Loucy (cell line): ENCODE data around the gene MYH14.

Experiments
- H2AFZ ChIP-seq: fragments of 200-600 bp; sonication (generic); 2 replicates; pipeline ENCODE4 v1.6.0; 2016; ENCODE audit warnings: antibody characterized with exemption, mild to moderate bottlenecking, low read length, moderate library complexity
- H3F3A ChIP-seq: fragments of 200-600 bp; 2 replicates; pipeline ENCODE4 v1.6.0; 2016; ENCODE audit warnings: antibody characterized with exemption, low read depth, mild to moderate bottlenecking
- H3K27me3 ChIP-seq: fragments of 200-600 bp; sonication (generic); 2 replicates; pipeline ENCODE4 v1.6.1; 2014; ENCODE audit warnings: low read length, mild to moderate bottlenecking; ENCODE audit not compliant: insufficient read depth, poor library complexity, severe bottlenecking
- H3K36me3 ChIP-seq: fragments of 200-600 bp; sonication (generic); 2 replicates; pipeline ENCODE4 v1.6.1; 2016; ENCODE audit warnings: low read length; ENCODE audit not compliant: insufficient read depth
- H3K4me1 ChIP-seq: fragments of 200-600 bp; sonication (generic); 2 replicates; pipeline ENCODE4 v1.5.1; 2014; ENCODE audit warnings: low read length, mild to moderate bottlenecking; ENCODE audit not compliant: insufficient read depth, poor library complexity, severe bottlenecking
- H3K4me2 ChIP-seq: fragments of 200-600 bp; sonication (generic); 2 replicates; pipeline ENCODE4 v1.6.0; 2014; ENCODE audit warnings: antibody characterized with exemption, low read length, low read depth, mild to moderate bottlenecking; ENCODE audit not compliant: poor library complexity, severe bottlenecking
- H3K4me3 ChIP-seq: fragments of 200-600 bp; sonication (generic); 2 replicates; pipeline ENCODE4 v1.5.1; 2014; ENCODE audit warnings: low read length, mild to moderate bottlenecking, mixed read lengths; ENCODE audit not compliant: poor library complexity, severe bottlenecking
- H3K79me2 ChIP-seq: fragments of 200-600 bp; sonication (generic); 2 replicates; pipeline ENCODE4 v1.6.1; 2014; ENCODE audit warnings: low read length; ENCODE audit not compliant: insufficient read depth
- H3K9ac ChIP-seq: fragments of 200-600 bp; sonication (generic); 2 replicates; pipeline ENCODE4 v1.6.0; 2014; ENCODE audit warnings: mild to moderate bottlenecking, low read depth, low read length, moderate library complexity; ENCODE audit not compliant: poor library complexity, severe bottlenecking
- H3K9me2 ChIP-seq: fragments of 200-600 bp; sonication (generic); replicated peaks from 2 replicates; pipeline ENCODE4 v1.6.1; 2016; ENCODE audit warnings: low read depth, low read length, mixed read lengths
- H3K9me3 ChIP-seq: fragments of 200-600 bp; sonication (generic); 2 replicates; pipeline ENCODE4 v1.6.1; 2014; ENCODE audit warnings: mild to moderate bottlenecking, antibody characterized with exemption, low read length, low read depth; ENCODE audit not compliant: insufficient read depth
- H4K20me1 ChIP-seq: fragments of 200-600 bp; sonication (generic); 2 replicates; pipeline ENCODE4 v1.6.0; 2014; ENCODE audit warnings: antibody characterized with exemption, low read length, mild to moderate bottlenecking; ENCODE audit not compliant: insufficient read depth, poor library complexity, severe bottlenecking
- EZH2phosphoT487 ChIP-seq: fragments of 200-600 bp; IDR thresholded peaks from 2 replicates; pipeline ENCODE4 v1.6.1; 2018; ENCODE audit warnings: antibody characterized with exemption, mild to moderate bottlenecking, moderate library complexity, borderline replicate concordance
- TF ChIP-seq, protein P1 (sequence below): fragments of 200-600 bp; sonication (generic); conservative IDR thresholded peaks from 2 replicates; pipeline ENCODE4 v1.5.1; 2014; ENCODE audit warnings: mild to moderate bottlenecking, antibody characterized with exemption, low read length

Gene MYH14

GRCh38 chr19:50158577-50158976, 44.8 kb upstream of the MYH14 start:
- Histone ChIP-seq H3K4me3 (no peak overlapping the region), H3K4me2 (no peak overlapping the region), H3F3A (no peaks in the 10 kb centered on the region), H3K9me2 (no peaks in the 10 kb centered on the region), H2AFZ (no peak overlapping the region), H3K4me1 (no peaks in the 10 kb centered on the region), H3K27me3 (no peaks in the 10 kb centered on the region), H3K79me2 (no peaks in the 10 kb centered on the region), H4K20me1 (no peaks in the 10 kb centered on the region), H3K36me3 (no peaks in the 10 kb centered on the region), H3K9ac (no peak overlapping the region), H3K9me3 (no peaks in the 10 kb centered on the region)
- TF ChIP-seq, protein P1, sequence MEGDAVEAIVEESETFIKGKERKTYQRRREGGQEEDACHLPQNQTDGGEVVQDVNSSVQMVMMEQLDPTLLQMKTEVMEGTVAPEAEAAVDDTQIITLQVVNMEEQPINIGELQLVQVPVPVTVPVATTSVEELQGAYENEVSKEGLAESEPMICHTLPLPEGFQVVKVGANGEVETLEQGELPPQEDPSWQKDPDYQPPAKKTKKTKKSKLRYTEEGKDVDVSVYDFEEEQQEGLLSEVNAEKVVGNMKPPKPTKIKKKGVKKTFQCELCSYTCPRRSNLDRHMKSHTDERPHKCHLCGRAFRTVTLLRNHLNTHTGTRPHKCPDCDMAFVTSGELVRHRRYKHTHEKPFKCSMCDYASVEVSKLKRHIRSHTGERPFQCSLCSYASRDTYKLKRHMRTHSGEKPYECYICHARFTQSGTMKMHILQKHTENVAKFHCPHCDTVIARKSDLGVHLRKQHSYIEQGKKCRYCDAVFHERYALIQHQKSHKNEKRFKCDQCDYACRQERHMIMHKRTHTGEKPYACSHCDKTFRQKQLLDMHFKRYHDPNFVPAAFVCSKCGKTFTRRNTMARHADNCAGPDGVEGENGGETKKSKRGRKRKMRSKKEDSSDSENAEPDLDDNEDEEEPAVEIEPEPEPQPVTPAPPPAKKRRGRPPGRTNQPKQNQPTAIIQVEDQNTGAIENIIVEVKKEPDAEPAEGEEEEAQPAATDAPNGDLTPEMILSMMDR = no peak
- no peak for TF ChIP-seq EZH2phosphoT487

DNA sequence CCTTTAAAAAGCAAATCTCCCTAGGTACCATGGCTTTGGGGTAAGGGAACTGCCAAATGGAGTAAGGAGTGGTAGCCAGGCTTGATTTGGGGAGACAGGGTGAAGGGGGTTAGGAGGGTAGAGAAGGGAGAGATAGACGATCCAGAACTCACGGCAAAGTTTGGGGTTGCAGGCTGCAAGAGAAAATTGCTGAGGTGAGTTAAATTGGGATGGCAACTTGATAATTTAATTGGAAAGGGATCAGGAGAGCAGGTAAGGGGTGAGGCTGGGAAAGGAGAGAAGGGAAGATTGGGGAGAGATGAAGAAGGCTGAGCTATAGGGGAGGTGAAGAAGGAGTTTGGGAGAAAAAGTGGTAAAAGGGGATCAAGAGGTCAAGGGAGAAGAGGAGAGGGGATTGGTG, 44.3 kb upstream of the MYH14 start:
- Histone ChIP-seq H3K9me3 (no peaks in the 10 kb centered on the region), H3K9ac (no peak overlapping the region), H3K9me2 (no peaks in the 10 kb centered on the region), H4K20me1 (no peaks in the 10 kb centered on the region), H3K79me2 (no peaks in the 10 kb centered on the region), H2AFZ (no peak overlapping the region), H3K36me3 (no peaks in the 10 kb centered on the region), H3K4me1 (no peaks in the 10 kb centered on the region), H3F3A (no peaks in the 10 kb centered on the region), H3K27me3 (no peaks in the 10 kb centered on the region), H3K4me2 (no peak overlapping the region), H3K4me3 (no peak overlapping the region)
- TF ChIP-seq, protein P1 = no peak
- TF ChIP-seq EZH2phosphoT487 = no peak

DNA sequence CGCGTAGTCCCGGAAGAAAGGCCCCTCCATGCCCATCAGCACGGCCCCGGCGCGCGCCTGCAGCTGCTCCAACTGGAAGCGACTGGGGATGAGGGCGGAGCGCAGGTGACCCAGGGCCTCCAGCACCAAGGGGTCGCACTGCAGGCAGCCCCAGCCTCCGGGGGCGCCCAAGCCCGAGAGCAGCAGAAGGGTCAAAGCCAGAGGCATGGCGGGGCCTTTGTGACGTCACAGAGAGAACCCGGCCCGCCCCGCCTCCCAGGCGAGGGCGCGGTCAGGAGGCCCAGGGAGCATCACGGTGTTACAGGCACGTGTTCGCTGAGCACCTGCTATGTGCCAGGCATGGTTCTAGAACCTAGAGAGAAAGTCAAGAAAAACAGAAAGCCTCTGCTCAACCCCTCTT, 40.4 kb upstream of the MYH14 start, which contains the start of gene IZUMO2:
TSS of gene IZUMO2 (minus strand) at position 294 of the 400 bp plus-strand sequence. CDS start at position 207, 87 bp downstream.
- Histone ChIP-seq H3K4me3 (no peak within 1 kb of the TSS), H3K9ac (no peak within 1 kb of the TSS), H3K79me2 (no peaks in the 10 kb centered on the region), H3F3A (no peaks in the 10 kb centered on the region), H3K27me3 (no peaks in the 10 kb centered on the region), H3K36me3 (no peaks in the 10 kb centered on the region), H3K9me3 (no peaks in the 10 kb centered on the region), H3K4me2 (no peak within 1 kb of the TSS), H3K4me1 (no peaks in the 10 kb centered on the region), H4K20me1 (no peaks in the 10 kb centered on the region), H2AFZ (no peak within 1 kb of the TSS), H3K9me2 (no peaks in the 10 kb centered on the region)
- TF ChIP-seq, protein P1 = no peak
